ENCODE measurements around the gene GRPR. TPM values are rescaled to one million over a fixed set of nuclear protein-coding genes. Genes with fewer than 3 reads are reported as not detected.
"Not testable (repeated sequence)": the region's sequence is repeated elsewhere in the genome, so short reads cannot be mapped to it uniquely, and the experiment has no call there.

GRPR gene
- total RNA-seq, 1 donor from 2014 or later, result 0.24 TPM

GRCh38 chrX:16137416-16138107 lies 14.2 kb downstream of the GRPR start:
- no peak for DNase-seq (ENCODE audit: low spot score)

- DNase-seq (ENCODE audit: low spot score), result no peak
These were observed 14.7 kb downstream of the GRPR start for GRCh38 chrX:16138108-16138427.

GRCh38 chrX:16140448-16140847 lies 17.1 kb downstream of the GRPR start:
- no peak for DNase-seq (ENCODE audit: low spot score)

GRCh38 chrX:16140983-16141382 lies 17.6 kb downstream of the GRPR start:
- DNase-seq (ENCODE audit: low spot score), result no peak

GRCh38 chrX:16141422-16142245 lies 18.3 kb downstream of the GRPR start:
- DNase-seq (ENCODE audit: low spot score), result no peak

- no peak for DNase-seq (ENCODE audit: low spot score)
These were observed 18.8 kb downstream of the GRPR start for GRCh38 chrX:16142246-16142558.

GRCh38 chrX:16143968-16144367 lies 20.6 kb downstream of the GRPR start:
- no peak for DNase-seq (ENCODE audit: low spot score)

- no peak for DNase-seq (ENCODE audit: low spot score)
These were observed 21.1 kb downstream of the GRPR start for GRCh38 chrX:16144420-16144819.

- not testable (repeated sequence) for DNase-seq (ENCODE audit: low spot score)
These were observed 21.7 kb downstream of the GRPR start for GRCh38 chrX:16145093-16145492.

- DNase-seq (ENCODE audit: low spot score), result no peak
These were observed 22.3 kb downstream of the GRPR start for GRCh38 chrX:16145656-16146055.

- DNase-seq (ENCODE audit: low spot score), result no peak
These were observed 25.5 kb downstream of the GRPR start for GRCh38 chrX:16148896-16149295.

- DNase-seq (ENCODE audit: low spot score), result no peak
These were observed 32.3 kb downstream of the GRPR start for GRCh38 chrX:16155581-16156096.

GRCh38 chrX:16156692-16157331 lies 33.4 kb downstream of the GRPR start:
- no peak for DNase-seq (ENCODE audit: low spot score)

- DNase-seq (ENCODE audit: low spot score), result no peak
These were observed 37.4 kb downstream of the GRPR start for GRCh38 chrX:16160729-16161128.

GRCh38 chrX:16161173-16161572 lies 37.8 kb downstream of the GRPR start:
- not testable (repeated sequence) for DNase-seq (ENCODE audit: low spot score)

- no peak for DNase-seq (ENCODE audit: low spot score)
These were observed 39.0 kb downstream of the GRPR start for GRCh38 chrX:16162391-16162790.

- DNase-seq (ENCODE audit: low spot score), result no peak
These were observed 41.4 kb downstream of the GRPR start for GRCh38 chrX:16164748-16165147.

- DNase-seq (ENCODE audit: low spot score), result no peak
These were observed 43.8 kb downstream of the GRPR start, which contains the start of gene MAGEB17 for GRCh38 chrX:16167181-16167580. TSS of gene MAGEB17 (plus strand) at chrX:16167481. CDS start at chrX:16170383, 2,902 bp downstream.

- DNase-seq (ENCODE audit: low spot score), result no peak
These were observed 47.7 kb downstream of the GRPR start for GRCh38 chrX:16171039-16171438.

GRCh38 chrX:16171944-16172343 lies 48.6 kb downstream of the GRPR start:
- DNase-seq (ENCODE audit: low spot score), result no peak

- no peak for DNase-seq (ENCODE audit: low spot score)
These were observed 49.0 kb downstream of the GRPR start for GRCh38 chrX:16172391-16172790.

- DNase-seq (ENCODE audit: low spot score), result no peak
These were observed 52.1 kb downstream of the GRPR start for GRCh38 chrX:16175329-16176061.

All from umbilical cord (tissue), 2 donors.